SK-N-SH (cell line): ENCODE results near the gene PROX2. TPM values are rescaled to one million over a fixed set of nuclear protein-coding genes. Genes with fewer than 3 reads are reported as not detected.

Experiments
- CTCF ChIA-PET: fragments of 300-600, 350-600 bp; formaldehyde crosslinking; extraction: SDS; loops from one replicate; lab custom pipeline; 2021; lab: Yijun Ruan, JAX
- POLR2A ChIA-PET: fragments of 350-600 bp; sonication (Branson Sonifier 250); formaldehyde crosslinking; extraction: SDS; loops from one replicate; lab custom pipeline; 2020; ENCODE audit warnings: antibody characterized with exemption, inconsistent platforms; lab: Yijun Ruan, JAX
- DNase-seq: peaks from one replicate; pipeline ENCODE4 v3.0.0; 2012
- H2AFZ ChIP-seq: fragments of 200-600 bp; sonication (generic); 2 replicates; pipeline ENCODE4 v1.8.1; 2016; ENCODE audit warnings: antibody characterized with exemption, mild to moderate bottlenecking, low read depth
- H3F3A ChIP-seq: fragments of 200-600 bp; sonication (generic); replicated peaks from 2 replicates; pipeline ENCODE3; 2016; ENCODE audit warnings: antibody characterized with exemption, mild to moderate bottlenecking; ENCODE audit not compliant: insufficient read depth
- H3K27ac ChIP-seq, 2 experiments: fragments of 200-500 bp in 1 of 2; fragments of 200-600 bp in 1 of 2; sonication (Bioruptor generic) in 1 of 2; sonication (generic), shearing (Covaris generic) in 1 of 2; 2 replicates each; pipeline versions ENCODE4 v1.5.1 to v1.6.1; 2014 to 2016; ENCODE audit warnings: low read depth in 2 of 2, inconsistent platforms in 1 of 2, low read length in 1 of 2, mild to moderate bottlenecking in 1 of 2, mixed read lengths in 1 of 2
- H3K27me3 ChIP-seq: fragments of 200-600 bp; sonication (generic), shearing (Covaris generic); 2 replicates; pipeline ENCODE4 v1.6.1; 2016; ENCODE audit warnings: mixed run types; ENCODE audit not compliant: insufficient read depth
- H3K36me3 ChIP-seq, 2 experiments: fragments of 200-500 bp in 1 of 2; fragments of 200-600 bp in 1 of 2; sonication (Bioruptor generic) in 1 of 2; sonication (generic) in 1 of 2; replicated peaks in 1 of 2; 2 replicates each; pipeline versions ENCODE3 to v1.5.1; 2014 to 2016; ENCODE audit warnings: low read length in 1 of 2, mild to moderate bottlenecking in 1 of 2; ENCODE audit not compliant: insufficient read depth in 2 of 2, control insufficient read depth in 1 of 2
- H3K4me1 ChIP-seq, 2 experiments: fragments of 200-500 bp in 1 of 2; fragments of 200-600 bp in 1 of 2; sonication (Bioruptor generic) in 1 of 2; sonication (generic), shearing (Covaris generic) in 1 of 2; 2 replicates each; pipeline versions ENCODE4 v1.5.1 to v1.6.1; 2014 to 2016; ENCODE audit warnings: low read depth in 1 of 2, low read length in 1 of 2, mixed run types in 1 of 2; ENCODE audit not compliant: insufficient read depth in 2 of 2, control insufficient read depth in 1 of 2
- H3K4me2 ChIP-seq: fragments of 200-600 bp; sonication (generic), shearing (Covaris generic); 2 replicates; pipeline ENCODE4 v1.6.1; 2017; ENCODE audit warnings: mixed run types
- H3K4me3 ChIP-seq, 2 experiments: fragments of 200-500 bp in 1 of 2; fragments of 200-600 bp in 1 of 2; sonication (Bioruptor generic) in 1 of 2; sonication (generic), shearing (Covaris generic) in 1 of 2; 2 replicates each; pipeline versions ENCODE4 v1.5.1 to v1.8.1; 2014 to 2016; ENCODE audit warnings: low read depth in 2 of 2, inconsistent platforms in 1 of 2, low read length in 1 of 2, mild to moderate bottlenecking in 1 of 2, mixed read lengths in 1 of 2, moderate library complexity in 1 of 2
- H3K79me2 ChIP-seq: fragments of 200-600 bp; sonication (generic); 2 replicates; pipeline ENCODE4 v1.8.1; 2017; ENCODE audit warnings: mild to moderate bottlenecking; ENCODE audit not compliant: insufficient read depth
- H3K9ac ChIP-seq: fragments of 200-600 bp; sonication (generic); 2 replicates; pipeline ENCODE4 v1.6.1; 2017; ENCODE audit warnings: mixed run types
- H3K9me2 ChIP-seq: fragments of 200-600 bp; sonication (generic); 2 replicates; pipeline ENCODE4 v1.6.1; 2017; ENCODE audit warnings: mixed run types
- H3K9me3 ChIP-seq: fragments of 200-600 bp; sonication (generic); 2 replicates; pipeline ENCODE4 v1.6.1; 2017; ENCODE audit warnings: mixed run types, mild to moderate bottlenecking, moderate library complexity
- H4K20me1 ChIP-seq: fragments of 200-600 bp; sonication (generic); 2 replicates; pipeline ENCODE4 v1.6.1; 2017; ENCODE audit warnings: mild to moderate bottlenecking, mixed run types; ENCODE audit not compliant: insufficient read depth
- ELF1 ChIP-seq: IDR thresholded peaks from 2 replicates; pipeline ENCODE4 v1.4.0; 2012
- EP300 ChIP-seq, 2 experiments: IDR thresholded peaks; 2 replicates each; pipeline versions ENCODE4 v1.4.0 to v1.6.1; 2012; ENCODE audit warnings: borderline replicate concordance in 1 of 2, low read depth in 1 of 2, low read length in 1 of 2
- IRF3 ChIP-seq: fragments of 150-350 bp; IDR thresholded peaks from 2 replicates; pipeline ENCODE4 v1.6.1; 2016; ENCODE audit warnings: mild to moderate bottlenecking, low read depth, low read length
- MAX ChIP-seq: IDR thresholded peaks from 2 replicates; pipeline ENCODE4 v1.4.0; 2012; ENCODE audit warnings: low read depth
- MEF2A ChIP-seq: IDR thresholded peaks from 2 replicates; pipeline ENCODE4 v1.4.0; 2012; ENCODE audit warnings: low read depth, borderline replicate concordance
- MXI1 ChIP-seq: IDR thresholded peaks from 2 replicates; pipeline ENCODE4 v1.6.1; 2012; ENCODE audit warnings: mild to moderate bottlenecking, low read depth, low read length, improper control_type of control experiment
- NFIC ChIP-seq: IDR thresholded peaks from 2 replicates; pipeline ENCODE4 v1.4.0; 2012; ENCODE audit warnings: borderline replicate concordance
- NRF1 ChIP-seq: IDR thresholded peaks from 2 replicates; pipeline ENCODE4 v1.6.1; 2012; ENCODE audit warnings: low read depth, mild to moderate bottlenecking, low read length
- POLR2AphosphoS5 ChIP-seq: IDR thresholded peaks from 2 replicates; pipeline ENCODE4 v1.6.1; 2012; ENCODE audit warnings: low read depth, low read length
- RAD21 ChIP-seq: IDR thresholded peaks from 2 replicates; pipeline ENCODE4 v1.6.1; 2012; ENCODE audit warnings: mild to moderate bottlenecking, low read length
- RCOR1 ChIP-seq: fragments of 150-350 bp; IDR thresholded peaks from 2 replicates; pipeline ENCODE4 v1.6.1; 2017; ENCODE audit warnings: antibody characterized with exemption, low read length
- REST ChIP-seq: IDR thresholded peaks from 2 replicates; pipeline ENCODE4 v1.6.1; 2012; ENCODE audit warnings: mild to moderate bottlenecking, low read depth, low read length, moderate library complexity
- RXRA ChIP-seq: IDR thresholded peaks from 2 replicates; pipeline ENCODE4 v1.4.0; 2012; ENCODE audit warnings: low read depth, mild to moderate bottlenecking, borderline replicate concordance
- SIN3A ChIP-seq: IDR thresholded peaks from 2 replicates; pipeline ENCODE4 v1.6.1; 2012; ENCODE audit warnings: low read depth, mild to moderate bottlenecking, low read length, moderate library complexity, borderline replicate concordance
- TCF12 ChIP-seq: IDR thresholded peaks from 2 replicates; pipeline ENCODE4 v1.4.0; 2012
- TEAD4 ChIP-seq: IDR thresholded peaks from 2 replicates; pipeline ENCODE4 v1.4.0; 2012; ENCODE audit warnings: mild to moderate bottlenecking, borderline replicate concordance; ENCODE audit not compliant: insufficient read depth
- USF2 ChIP-seq: fragments of 150-350 bp; IDR thresholded peaks from 2 replicates; pipeline ENCODE4 v1.6.1; 2017; ENCODE audit warnings: antibody characterized with exemption, low read length, low read depth, borderline replicate concordance
- WGBS: methylation state at CpG from one replicate; pipeline ENCODE4 v1.1.6; 2017; ENCODE audit warnings: low lambda C conversion rate; 5-methylcytosine and 5-hydroxymethylcytosine counted together
- polyA plus RNA-seq, 3 experiments: library from polyadenylated mRNA; depleted of rRNA; stranded (reverse); fragments of >200 nt; gene quantifications; 2 replicates each; pipeline ENCODE4 v1.2.3, GENCODE V29; 2012

The PROX2 gene
- polyA plus RNA-seq, 1 of the 3 experiments (the other 2 are of a cell fraction) = not detected

- Histone ChIP-seq H3K9ac (no peak overlapping the region), H3K9me2 (no peaks in the 10 kb centered on the region), H3K4me3 (no peak overlapping the region), H3K4me1 (peaks cover 0 to 4% of the 10 kb centered on the region in 2 experiments; a peak in 1 of 4 replicates), H3K79me2 (no peaks in the 10 kb centered on the region), H3K27ac (no peak overlapping the region), H2AFZ (no peak overlapping the region), H3K4me2 (no peak overlapping the region), H3K27me3 (no peaks in the 10 kb centered on the region), H3K9me3 (no peaks in the 10 kb centered on the region), H3F3A (no peaks in the 10 kb centered on the region), H3K36me3 (no peaks in the 10 kb centered on the region), H4K20me1 (no peaks in the 10 kb centered on the region)
- ChIA-PET CTCF (interaction anchor here (0.7 to 4.6 kb wide), 3 partner anchors 38 to 219 kb away, joined by 3 to 52 read pairs (median 17); no protein-coding TSS in a partner anchor), POLR2A (no interaction called here)
- TF ChIP-seq IRF3 (no peak), RAD21 (no peak), POLR2AphosphoS5 (no peak), EP300 (IDR thresholded peaks at IDR 0.05; ENCODE audit: borderline replicate concordance in 1 of 2, low read depth in 1 of 2, low read length in 1 of 2) (no peak), MEF2A (no peak), USF2 (no peak), TCF12 (no peak), MAX (no peak), RCOR1 (no peak), NFIC (no peak), ELF1 (no peak), RXRA (no peak), TEAD4 (no peak), SIN3A (no peak), MXI1 (no peak), NRF1 (no peak), REST (no peak)
- DNase-seq = no peak
- WGBS = 84% methylated on average over 8 of the region's 8 CpGs
These were observed 7.2 kb downstream of the PROX2 start for GRCh38 chr14:74868739-74869138.
